HL-60/S4 treated with phorbol 12-myristate 13-acetate at 8.2 ng/mL for 4 days and 3 days (cell line): ENCODE measurements around the gene GALNT17.

Source experiments
- in situ Hi-C: fragments of 300-500 bp; cut with MboI; formaldehyde crosslinking; loops from 2 replicates; pipeline ENCODE4 v1.15.0; 2022; ENCODE audit warnings: low sequenced_read_pairs

Gene GALNT17

GRCh38 chr7:71329030-71329660 is 197.2 kb downstream of the GALNT17 start:
- in situ Hi-C loops: no loop called here

- in situ Hi-C loops: no loop called here
Observed at GRCh38 chr7:71332207-71332606, 200.3 kb downstream of the GALNT17 start.

- in situ Hi-C loops: no loop called here
Observed at GRCh38 chr7:71334541-71334940, 202.6 kb downstream of the GALNT17 start.

GRCh38 chr7:71338866-71339265 is 206.9 kb downstream of the GALNT17 start:
- in situ Hi-C loops: no loop called here

- in situ Hi-C loops: no loop called here
Observed at GRCh38 chr7:71339924-71340323, 208.0 kb downstream of the GALNT17 start.

GRCh38 chr7:71342202-71342601 is 210.3 kb downstream of the GALNT17 start:
- in situ Hi-C loops: no loop called here

DNA sequence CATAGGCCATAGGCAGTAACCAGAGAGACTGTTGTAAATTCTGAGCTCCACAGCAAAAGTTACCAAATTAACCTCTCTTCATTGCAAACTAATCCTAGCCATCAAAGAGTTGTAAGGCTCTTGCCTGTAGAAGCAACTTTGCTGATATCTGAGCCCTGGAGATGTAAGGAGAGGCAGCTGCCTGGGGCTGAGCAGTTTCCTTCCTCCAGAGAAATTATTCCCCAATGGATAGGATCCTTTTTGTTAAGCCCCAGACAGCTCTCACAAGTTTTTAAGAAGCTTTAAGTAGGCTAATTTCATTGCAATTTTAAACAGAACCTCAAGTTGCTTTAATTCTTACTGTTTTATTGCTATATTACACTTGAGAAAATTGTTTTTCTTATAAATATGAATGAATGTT is 211.1 kb downstream of the GALNT17 start:
- in situ Hi-C loops: no loop called here

DNA sequence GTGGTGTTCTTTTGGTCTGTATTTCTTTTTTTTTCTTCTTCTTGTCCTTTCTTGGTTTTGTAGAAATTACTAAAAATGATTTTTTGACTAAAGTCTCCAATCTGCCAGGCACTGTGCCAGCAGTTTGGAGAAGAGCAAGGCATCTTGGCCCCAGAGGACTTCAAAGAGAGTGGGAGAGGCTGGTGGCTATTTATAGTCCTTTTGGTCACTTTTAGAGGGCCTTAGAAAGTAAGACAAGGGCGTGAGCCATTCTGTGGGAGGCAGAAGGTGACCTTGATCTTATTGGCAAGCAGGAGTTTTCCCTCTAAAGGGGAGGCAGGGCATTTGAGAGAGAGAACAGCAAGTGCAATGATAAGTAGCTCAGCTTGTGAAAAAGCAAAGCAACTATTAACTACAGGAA is 211.9 kb downstream of the GALNT17 start:
- in situ Hi-C loops: no loop called here

DNA sequence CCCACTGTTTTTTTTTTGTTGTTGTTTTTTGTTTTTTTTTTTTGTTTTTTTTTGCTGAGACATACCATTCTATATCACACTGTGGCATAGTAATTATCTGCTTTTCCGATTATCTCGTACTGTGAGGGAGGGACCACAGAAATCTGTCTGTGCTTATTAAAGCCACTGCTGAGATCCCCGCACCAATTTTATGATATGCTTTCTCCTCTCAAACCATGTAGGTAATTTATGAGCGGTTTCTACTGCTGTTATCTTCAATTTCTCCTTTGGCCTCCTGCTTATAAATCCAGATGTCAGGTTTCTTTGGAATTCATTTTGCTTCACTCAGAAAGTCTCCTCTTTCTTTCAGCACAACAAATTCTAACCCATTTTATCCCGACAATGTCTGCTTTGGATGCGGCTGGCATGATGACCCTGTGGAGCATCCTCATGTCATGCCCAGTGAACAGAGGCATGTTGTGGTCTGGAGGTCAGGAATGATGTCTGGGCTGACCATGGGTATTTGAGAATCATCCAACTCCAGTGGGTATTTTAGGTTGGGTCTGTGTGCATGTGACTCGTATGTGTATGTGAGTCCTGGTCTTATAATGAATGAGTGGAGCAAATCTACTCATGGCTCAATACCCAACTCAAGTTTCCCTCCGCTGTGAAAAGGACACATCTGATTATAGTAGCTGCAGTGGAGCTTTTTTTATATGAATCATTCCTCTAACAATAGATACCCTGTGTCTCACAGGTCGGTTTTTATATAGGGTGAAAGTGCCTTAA is 213.4 kb downstream of the GALNT17 start:
- in situ Hi-C loops: no loop called here

GRCh38 chr7:71348821-71349681 is 217.1 kb downstream of the GALNT17 start:
- in situ Hi-C loops: no loop called here

DNA sequence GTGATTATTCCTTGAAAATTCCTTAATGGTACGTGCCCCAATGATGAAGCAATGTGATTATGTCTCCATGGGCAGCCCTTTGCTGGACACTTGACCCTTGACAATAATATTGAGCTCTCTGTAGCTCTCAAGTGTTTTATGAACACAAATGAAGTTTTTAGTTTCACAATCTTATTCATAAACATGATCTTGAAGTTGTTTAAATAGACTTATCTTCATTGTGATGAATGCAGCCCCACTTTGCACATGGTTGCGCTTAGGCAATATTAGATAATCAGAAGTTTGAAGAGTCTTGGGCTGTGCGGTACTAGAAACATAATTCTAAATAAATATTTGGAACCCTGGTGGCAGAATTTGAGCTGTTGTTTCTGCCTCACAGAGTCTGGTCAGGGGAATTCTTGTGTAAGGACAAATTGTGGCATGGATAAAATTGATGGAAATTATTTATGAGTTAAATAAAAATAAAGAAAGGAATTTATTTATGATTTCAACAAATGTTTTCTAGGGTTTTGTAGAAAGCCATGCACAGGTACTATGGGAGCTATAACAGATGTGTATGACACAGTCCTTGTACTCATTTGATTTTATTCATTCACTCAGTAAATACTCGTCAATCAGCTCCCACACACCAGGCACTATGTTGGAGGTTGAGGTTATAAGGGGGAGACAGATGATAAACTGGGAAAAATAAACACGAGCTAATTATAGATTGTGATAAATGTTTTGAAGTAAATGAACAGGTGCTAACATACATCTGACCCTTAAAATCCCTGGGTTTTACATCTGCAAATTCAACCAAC is 217.9 kb downstream of the GALNT17 start:
- in situ Hi-C loops: no loop called here

GRCh38 chr7:71350680-71351079 is 218.7 kb downstream of the GALNT17 start:
- in situ Hi-C loops: no loop called here

DNA sequence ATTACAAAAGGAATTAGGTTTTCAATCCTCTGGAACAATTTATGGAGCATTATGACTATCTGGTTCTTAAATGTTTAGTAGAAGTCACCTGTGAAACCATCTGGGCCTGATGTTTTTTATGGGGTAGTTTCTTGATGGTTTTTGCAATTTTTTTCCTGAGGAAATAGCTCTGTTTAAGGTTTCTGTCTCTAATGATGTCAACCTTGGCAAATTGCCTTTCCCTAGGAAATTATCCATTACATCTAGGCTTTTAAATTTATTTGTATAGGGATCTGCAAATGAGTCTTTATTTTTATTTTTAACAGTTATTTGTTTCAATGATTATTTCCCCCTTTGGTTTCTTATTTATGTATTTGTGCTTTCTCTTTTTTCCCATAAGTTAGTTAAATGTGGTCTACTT is 222.8 kb downstream of the GALNT17 start:
- in situ Hi-C loops: no loop called here

DNA sequence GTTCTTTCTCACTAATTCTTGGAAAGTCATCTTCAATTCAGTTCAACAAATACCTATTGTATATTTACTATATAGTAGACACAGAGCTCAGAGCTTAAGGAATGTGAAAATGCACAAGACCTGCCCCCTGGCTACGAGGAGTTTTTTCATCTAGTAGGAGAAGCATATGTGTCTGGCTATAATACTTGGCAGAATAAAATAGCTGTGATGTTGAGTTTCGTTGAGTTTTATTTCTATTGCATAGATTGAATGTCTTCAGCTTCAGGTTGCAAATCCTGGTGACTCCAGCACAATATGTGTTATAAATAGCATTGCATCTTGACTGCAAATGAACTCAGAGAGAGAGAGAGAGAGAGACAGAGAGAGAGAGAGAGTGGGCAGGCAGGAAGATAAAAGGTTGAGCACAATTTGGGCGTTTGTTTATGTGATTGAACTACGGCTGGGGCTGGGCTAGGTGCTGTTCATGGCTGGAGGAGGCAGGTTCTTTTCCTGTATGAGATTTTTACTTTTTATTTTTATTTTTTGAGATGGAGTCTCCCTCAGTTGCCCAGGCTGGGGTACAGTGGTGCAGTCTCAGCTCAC is 229.6 kb downstream of the GALNT17 start:
- in situ Hi-C loops: no loop called here

- in situ Hi-C loops: no loop called here
Observed at GRCh38 chr7:71362240-71362639, 230.3 kb downstream of the GALNT17 start.

- in situ Hi-C loops: no loop called here
Observed at GRCh38 chr7:71363223-71363622, 231.3 kb downstream of the GALNT17 start.

- in situ Hi-C loops: no loop called here
Observed at GRCh38 chr7:71363627-71364026, 231.7 kb downstream of the GALNT17 start.

- in situ Hi-C loops: no loop called here
Observed at GRCh38 chr7:71364551-71364950, 232.6 kb downstream of the GALNT17 start.

DNA sequence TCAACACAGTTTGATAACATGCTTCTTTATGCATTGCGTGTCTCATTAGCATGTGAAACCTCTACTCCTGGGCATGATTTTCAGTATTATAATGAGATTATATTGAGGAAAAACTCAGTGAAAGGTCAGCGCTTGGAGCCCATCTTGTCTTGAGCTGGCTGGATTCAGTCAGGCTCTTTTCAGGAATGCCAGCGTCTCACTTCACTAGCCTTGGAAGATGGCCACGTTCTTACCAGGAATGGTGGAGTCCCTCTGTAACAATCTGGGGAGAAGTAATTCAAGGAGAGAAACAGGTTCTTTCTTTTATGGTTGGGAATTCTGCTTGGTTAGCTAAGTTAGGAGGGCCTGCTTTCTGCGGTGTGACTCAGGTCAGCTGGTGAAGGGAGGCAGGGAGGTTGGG is 241.0 kb downstream of the GALNT17 start:
- in situ Hi-C loops: no loop called here

DNA sequence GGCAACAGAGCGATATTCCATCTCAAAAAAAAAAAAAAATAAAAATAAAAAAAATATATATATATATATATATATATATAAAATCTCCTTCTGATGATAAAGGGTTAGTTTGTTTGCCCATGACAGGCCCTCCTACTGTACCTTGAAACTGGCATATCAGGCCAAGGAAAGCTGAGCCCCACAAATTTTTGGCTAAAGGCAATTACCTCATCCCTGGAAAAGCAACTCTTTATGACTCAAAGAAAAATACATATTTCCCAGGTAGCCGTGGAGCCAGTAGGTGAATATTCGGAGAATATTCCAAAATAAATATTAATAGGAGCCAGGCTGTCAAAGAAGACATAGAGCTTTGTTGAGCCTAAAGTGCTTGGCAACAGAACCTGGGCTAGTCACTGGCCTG is 245.1 kb downstream of the GALNT17 start:
- in situ Hi-C loops: no loop called here

DNA sequence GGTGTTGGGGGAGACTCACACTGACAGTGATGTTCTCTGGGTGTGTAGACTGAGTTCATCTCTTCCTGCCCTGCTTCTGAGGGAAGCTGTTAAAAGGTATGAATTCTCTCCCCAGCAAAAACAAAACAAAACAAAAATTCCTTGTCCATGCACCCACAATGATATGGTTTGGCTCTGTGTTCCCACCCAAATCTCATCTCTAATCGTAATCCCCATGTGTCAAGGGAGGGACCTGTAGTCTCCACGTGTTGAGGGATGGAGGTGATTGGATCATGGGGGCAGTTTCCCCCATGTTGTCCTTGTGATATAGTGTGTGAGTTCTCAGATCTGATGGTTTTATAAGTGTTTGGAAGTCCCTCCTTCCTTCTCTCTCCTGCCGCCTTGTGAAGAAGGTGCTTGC is 245.5 kb downstream of the GALNT17 start:
- in situ Hi-C loops: no loop called here
